Right forelimb (tissue), 1 donor: Measurements from ENCODE around the gene PTPRG.

ENCODE experiments used
- DNase-seq: peaks from one replicate; pipeline ENCODE4 v3.0.0-alpha.2; 2018

PTPRG gene

GRCh38 chr3:61620073-61620472 lies 58.7 kb downstream of the PTPRG start:
- DNase-seq, result no peak

DNA sequence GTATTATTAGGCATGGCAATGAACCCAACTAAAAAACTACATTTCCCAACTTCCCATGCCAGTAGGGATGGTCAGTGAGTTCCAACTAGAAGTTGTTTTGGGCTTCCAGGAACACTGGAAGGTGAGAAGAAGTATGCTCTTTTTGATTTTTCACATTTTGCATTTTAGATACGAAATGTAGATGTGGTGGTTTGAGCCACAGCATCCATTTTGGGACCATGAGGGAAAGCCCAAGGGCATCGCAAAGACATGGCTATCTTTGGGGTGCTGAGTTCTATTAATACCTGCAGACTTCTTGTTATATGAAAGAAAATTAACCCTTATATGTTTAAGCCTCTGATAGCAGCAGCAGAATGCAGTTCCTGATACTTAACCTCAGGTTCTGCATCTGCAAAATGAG lies 62.9 kb downstream of the PTPRG start:
- no peak for DNase-seq

DNA sequence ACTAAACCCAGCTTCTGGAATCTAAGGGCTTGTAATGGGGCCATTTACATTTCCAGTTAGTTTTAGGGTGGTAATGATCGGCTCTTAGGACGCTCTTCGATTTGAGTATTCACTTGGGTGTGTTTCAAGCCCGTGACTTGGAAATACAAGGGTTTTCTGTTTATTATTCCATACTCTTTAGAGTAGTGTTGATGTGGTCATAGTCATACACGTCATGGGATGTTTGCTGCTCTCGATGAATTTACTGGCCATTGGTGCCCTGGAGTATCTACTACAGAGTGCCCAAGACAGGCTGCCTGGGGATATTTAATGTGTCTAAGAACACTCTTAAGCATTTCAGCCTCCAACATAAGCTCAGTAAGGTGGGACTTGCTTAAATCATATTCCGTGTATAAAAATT lies 64.1 kb downstream of the PTPRG start:
- DNase-seq, result no peak

DNA sequence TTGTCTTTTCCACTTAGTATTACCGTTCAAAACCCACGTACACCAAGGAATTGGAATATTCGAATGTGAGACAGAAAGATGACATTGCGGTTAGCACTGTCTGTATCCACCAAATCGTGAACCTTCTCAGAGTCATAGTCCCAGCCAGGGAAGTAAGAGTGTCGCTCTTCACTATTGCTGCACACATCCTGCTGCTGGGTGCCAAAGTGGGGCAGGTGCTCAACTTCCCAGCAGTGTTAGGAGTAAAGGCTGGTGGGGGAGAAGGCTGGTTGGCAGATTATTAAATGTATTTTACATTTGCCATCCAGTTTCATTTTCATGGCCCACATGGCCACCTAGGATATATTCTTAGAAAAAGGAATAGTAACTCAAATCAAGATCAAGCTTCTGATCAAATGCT lies 65.1 kb downstream of the PTPRG start:
- no peak for DNase-seq

DNA sequence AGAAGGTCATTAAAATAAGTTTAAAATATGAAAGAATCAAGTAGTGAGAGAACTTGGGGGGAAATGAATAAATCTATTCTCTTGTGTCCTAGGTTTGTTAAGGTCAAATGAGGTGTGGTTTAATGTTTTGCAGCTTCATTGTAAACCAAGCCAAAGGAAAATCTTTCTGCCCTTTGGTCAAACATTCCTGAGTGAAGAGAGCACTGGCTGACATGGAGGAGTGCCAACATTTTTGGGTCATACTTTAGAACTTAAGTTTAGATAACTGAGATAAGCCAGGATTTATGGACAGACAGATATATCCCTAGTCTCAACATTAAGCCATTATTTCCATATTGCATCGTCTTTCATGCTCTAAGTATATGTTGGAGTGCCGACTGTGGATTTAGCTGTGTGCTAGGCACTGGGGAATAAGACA lies 66.4 kb downstream of the PTPRG start:
- DNase-seq, result no peak

DNA sequence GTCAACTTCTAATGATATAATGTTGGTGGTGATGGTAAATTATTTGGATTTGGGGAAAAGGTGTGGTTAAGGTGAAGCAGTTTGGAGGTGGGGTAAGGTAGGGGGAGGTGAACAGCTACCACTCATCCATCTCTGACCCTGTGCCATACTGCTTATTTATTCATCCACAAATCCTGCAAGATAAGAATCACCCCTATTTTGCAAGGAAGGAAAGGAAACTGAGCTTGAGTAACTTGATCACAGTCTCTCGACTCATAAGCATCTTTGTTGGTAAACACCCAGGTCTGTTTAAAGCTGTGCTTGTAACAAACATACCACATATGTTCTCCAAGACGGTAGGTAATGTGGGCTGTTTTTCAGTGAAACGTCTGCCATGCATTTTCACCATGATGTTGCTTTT lies 67.3 kb downstream of the PTPRG start:
- no peak for DNase-seq

DNA sequence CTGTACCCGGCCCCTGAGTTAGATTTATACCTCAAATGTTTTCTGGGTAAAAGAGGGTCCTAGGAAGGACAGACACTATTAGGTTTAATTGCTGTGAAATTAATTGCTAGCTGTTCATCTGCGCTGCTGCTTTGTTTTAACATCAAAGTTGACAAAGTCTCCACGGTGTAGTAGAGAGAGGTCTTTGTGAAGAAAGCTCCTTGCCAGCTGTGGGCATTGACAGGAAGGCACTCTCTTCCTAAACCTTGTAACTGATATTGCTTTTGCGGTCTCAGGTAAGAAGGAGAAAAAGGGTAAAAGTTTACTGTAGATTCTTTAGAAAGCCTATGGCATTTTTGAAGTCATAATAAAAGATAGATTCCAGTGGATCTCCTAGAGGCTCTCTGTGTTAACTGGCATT lies 68.1 kb downstream of the PTPRG start:
- no peak for DNase-seq

GRCh38 chr3:61631108-61631769 lies 69.9 kb downstream of the PTPRG start:
- no peak for DNase-seq

DNA sequence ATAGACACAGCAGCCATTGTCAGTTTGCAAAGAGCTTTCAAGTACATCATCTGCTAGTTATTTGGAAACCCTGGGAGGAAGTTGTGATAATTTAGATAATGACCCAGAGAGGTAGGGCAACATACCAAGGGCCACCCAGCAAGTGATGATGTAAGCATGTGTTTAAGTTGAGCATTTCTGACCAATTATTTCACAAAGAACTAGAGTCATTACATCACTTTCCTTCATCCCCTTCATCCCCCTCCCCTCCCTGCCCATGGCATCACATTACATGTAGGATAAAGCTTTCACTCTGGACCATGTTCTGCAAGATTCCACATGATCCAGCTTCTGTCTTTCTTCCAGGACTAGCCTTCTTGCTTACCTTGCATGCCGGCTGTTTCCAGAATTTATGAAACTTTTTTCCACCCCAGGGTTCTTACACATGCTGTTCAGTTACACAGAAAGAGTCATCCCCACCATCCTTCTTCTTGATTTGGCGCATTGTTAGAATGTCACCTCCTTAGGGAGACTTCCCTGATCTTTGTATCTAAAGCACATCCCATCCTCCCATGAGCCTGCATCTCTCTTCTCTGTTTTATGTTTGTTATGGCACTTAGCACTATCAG lies 71.3 kb downstream of the PTPRG start:
- DNase-seq, result no peak

GRCh38 chr3:61634678-61635077 lies 73.3 kb downstream of the PTPRG start:
- no peak for DNase-seq

- DNase-seq, result no peak
Observed at GRCh38 chr3:61637088-61638051, 76.0 kb downstream of the PTPRG start.

DNA sequence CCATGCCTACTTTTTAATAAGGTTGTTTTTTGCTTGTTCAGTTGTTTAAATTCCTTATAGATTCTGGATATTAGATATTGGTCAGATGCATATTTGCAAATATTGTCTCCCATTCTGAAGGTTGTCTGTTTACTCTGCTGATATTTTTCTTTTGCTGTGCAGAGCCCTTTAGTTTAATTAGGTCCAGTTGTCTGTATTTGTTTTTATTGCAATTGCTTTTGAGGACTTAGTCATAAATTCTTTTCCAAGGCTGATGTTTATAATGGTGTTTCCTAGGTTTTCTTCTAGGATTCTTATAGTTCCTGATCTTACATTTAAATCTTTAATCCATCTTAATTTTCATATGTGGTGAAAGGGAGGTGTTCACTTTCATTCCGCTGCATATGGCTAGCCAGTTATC lies 77.4 kb downstream of the PTPRG start:
- DNase-seq, result no peak

GRCh38 chr3:61639991-61640390 lies 78.6 kb downstream of the PTPRG start:
- DNase-seq, result no peak

DNA sequence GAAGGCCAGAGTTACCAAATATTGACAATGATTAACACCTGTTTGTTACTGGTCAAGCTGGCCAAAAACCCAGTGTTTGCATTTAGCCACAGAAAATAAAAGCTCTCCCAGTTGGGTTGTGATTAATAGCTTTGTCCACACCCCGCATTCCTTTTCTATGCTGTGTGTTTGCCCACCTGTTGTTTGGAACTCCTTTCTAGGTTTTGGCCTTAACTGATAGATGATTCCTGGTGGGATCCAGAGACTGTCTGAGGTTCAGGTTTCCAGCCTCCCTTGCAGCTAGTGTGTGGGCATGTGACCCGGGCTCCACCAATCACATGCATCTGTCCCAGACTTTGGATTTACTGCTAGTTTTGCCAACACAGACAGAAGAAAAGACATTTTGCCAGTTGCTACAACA lies 83.8 kb downstream of the PTPRG start:
- no peak for DNase-seq

DNA sequence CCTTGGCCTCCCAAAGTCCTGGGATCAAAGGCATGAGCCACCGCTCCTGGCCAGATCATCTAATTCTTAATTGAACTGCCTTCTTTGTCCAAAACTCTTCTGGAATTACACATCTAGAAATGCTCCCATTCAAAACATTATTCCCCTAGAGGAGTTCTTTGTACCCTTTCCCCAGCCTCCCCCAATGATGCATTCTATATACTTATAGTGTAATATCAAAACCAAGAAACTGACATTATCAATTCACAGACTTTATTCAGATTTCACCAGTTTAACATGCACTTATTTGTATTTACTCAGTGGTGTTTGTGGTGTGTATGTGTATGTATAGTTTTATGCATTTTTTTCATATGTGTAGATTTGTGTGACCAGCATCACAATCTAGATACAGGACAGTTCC lies 85.0 kb downstream of the PTPRG start:
- DNase-seq, result no peak

DNA sequence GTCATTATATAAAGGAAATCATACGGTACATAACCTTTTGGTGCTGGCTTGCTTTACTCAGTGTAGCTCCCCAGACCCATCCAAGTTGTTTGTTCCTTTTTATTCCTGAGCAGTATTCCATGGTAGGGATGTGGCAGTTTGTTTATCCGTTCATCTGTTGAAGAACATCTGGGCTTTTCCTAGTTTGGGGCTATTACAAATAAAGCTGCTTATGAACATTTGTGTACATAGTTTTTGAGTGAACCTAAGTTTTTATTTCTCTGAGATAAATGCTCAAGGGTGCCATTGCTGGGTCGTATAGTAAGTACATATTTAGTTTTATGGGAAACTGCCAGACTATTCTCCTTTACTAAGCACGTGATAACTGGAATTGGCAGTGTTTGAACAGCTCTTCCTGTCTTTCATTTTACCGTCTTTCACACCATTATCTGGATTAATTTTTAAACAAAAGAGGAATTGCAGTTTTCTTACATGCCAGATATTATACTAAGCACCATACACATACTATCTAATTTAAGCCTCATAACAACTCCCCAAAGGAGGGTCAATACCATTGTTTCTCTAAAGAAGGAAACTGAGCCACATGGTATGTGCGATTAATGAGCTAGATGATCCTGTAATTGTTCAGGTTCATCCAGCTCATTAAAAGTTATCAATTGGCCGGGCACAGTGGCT lies 85.6 kb downstream of the PTPRG start:
- DNase-seq, result no peak

- no peak for DNase-seq
Observed at GRCh38 chr3:61648481-61648880, 87.1 kb downstream of the PTPRG start.

GRCh38 chr3:61649381-61650170 lies 88.2 kb downstream of the PTPRG start:
- no peak for DNase-seq

GRCh38 chr3:61650276-61650675 lies 88.9 kb downstream of the PTPRG start:
- DNase-seq, result peak; percentile 79

GRCh38 chr3:61650719-61651410 lies 89.5 kb downstream of the PTPRG start:
- no peak for DNase-seq

DNA sequence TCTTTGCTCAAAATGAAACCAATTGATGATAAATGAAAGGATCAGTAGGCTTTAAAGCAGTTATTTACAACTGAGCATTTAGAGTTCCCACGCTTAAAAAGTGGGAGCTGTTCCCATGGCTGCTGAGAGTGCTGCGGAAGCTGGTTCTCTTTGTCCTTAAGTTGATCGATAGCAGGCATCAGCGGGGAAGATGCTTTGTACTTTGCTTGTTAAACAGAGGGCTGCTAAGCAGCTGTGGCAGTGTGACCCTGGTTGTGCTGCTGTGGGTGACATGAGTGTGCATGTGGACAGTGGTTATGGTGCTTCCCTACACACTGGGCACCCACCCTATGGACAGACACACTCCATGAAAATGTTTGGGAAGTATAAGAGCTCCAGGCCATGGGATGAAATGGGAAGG lies 96.3 kb downstream of the PTPRG start:
- no peak for DNase-seq

DNA sequence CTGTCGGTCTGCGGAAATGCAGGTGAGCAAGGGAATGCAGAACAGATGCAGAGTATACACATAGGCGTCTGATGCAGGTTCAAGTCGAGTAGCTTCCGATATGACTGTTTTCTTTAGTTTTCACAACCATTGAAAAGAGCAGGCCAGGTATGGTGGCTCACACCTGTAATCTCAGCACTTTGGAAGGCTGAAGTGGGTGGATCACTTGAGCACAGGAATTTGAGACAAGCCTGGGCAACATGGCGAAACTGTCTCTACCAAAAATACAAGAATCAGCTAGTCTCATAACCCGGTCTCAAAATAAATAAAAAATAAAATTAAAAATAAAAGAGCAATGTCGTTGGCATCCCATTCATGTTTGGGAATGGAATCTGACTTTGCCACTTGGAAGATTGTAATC lies 101.5 kb downstream of the PTPRG start:
- DNase-seq, result no peak
